OCI-LY7 (cell line): ENCODE measurements around the gene RNF220. TPM values are rescaled to one million over a fixed set of nuclear protein-coding genes. Genes with fewer than 3 reads are reported as not detected.

Experiments
- BruUV-seq: library from RNA; stranded (reverse); fragments of 400-500 nt; replicated peaks from 2 replicates; lab custom pipeline; 2021; lab: Mats Ljungman, UMichigan
- CTCF ChIA-PET: fragments of 300-600 bp; sonication (Branson Sonifier 250); formaldehyde crosslinking; loops from one replicate; lab custom pipeline; 2022; ENCODE audit warnings: antibody characterized with exemption; ENCODE audit not compliant: unreplicated experiment; lab: Charles Lee
- POLR2A ChIA-PET: fragments of 300-600 bp; sonication (Branson Sonifier 250); formaldehyde crosslinking; loops from one replicate; lab custom pipeline; 2022; ENCODE audit warnings: antibody characterized with exemption; lab: Charles Lee
- DNase-seq: peaks from one replicate; pipeline ENCODE4 v3.0.0-alpha.2; 2015; ENCODE audit warnings: low spot score
- H2AFZ ChIP-seq: fragments of 200-600 bp; sonication (generic), shearing (Covaris generic); 2 replicates; pipeline ENCODE4 v1.6.1; 2014; ENCODE audit warnings: mild to moderate bottlenecking, antibody characterized with exemption, low read length, moderate library complexity
- H3K27ac ChIP-seq: fragments of 200-600 bp; sonication (generic); 2 replicates; pipeline ENCODE4 v1.5.1; 2014; ENCODE audit warnings: mixed run types, low read depth, mild to moderate bottlenecking, moderate library complexity, low read length, inconsistent platforms; ENCODE audit not compliant: poor library complexity, severe bottlenecking
- H3K36me3 ChIP-seq: fragments of 200-600 bp; sonication (generic); 2 replicates; pipeline ENCODE4 v1.6.1; 2014; ENCODE audit warnings: mild to moderate bottlenecking, antibody characterized with exemption, low read length, moderate library complexity, mixed read lengths; ENCODE audit not compliant: insufficient read depth
- H3K4me1 ChIP-seq: fragments of 200-600 bp; sonication (generic); 2 replicates; pipeline ENCODE4 v1.5.1; 2014; ENCODE audit warnings: mild to moderate bottlenecking, low read length; ENCODE audit not compliant: insufficient read depth, poor library complexity, severe bottlenecking
- H3K4me2 ChIP-seq: fragments of 200-600 bp; sonication (generic); 2 replicates; pipeline ENCODE4 v1.6.1; 2014; ENCODE audit warnings: mild to moderate bottlenecking, low read length
- H3K4me3 ChIP-seq: fragments of 200-600 bp; sonication (generic); 2 replicates; pipeline ENCODE4 v1.5.1; 2014; ENCODE audit warnings: mild to moderate bottlenecking, low read depth, low read length; ENCODE audit not compliant: poor library complexity, severe bottlenecking
- H3K79me2 ChIP-seq: fragments of 200-600 bp; sonication (generic); 2 replicates; pipeline ENCODE4 v1.6.1; 2016; ENCODE audit warnings: low read depth, mild to moderate bottlenecking, low read length, moderate library complexity, mixed read lengths; ENCODE audit not compliant: insufficient read depth
- H3K9me2 ChIP-seq: fragments of 200-600 bp; sonication (generic); 2 replicates; pipeline ENCODE4 v1.6.1; 2016; ENCODE audit warnings: mild to moderate bottlenecking, low read length, mixed read lengths; ENCODE audit not compliant: insufficient read depth
- H3K9me3 ChIP-seq: fragments of 200-600 bp; sonication (generic); 2 replicates; pipeline ENCODE4 v1.6.1; 2014; ENCODE audit warnings: mild to moderate bottlenecking, mixed run types, low read length, mixed read lengths
- H4K20me1 ChIP-seq: fragments of 200-600 bp; sonication (generic); 2 replicates; pipeline ENCODE4 v1.6.1; 2014; ENCODE audit warnings: mild to moderate bottlenecking, antibody characterized with exemption, low read length, moderate library complexity, mixed read lengths; ENCODE audit not compliant: insufficient read depth
- CTCF ChIP-seq: fragments of 200-600 bp; sonication (generic); conservative IDR thresholded peaks from 2 replicates; pipeline ENCODE4 v1.5.1; 2014; ENCODE audit warnings: mild to moderate bottlenecking, antibody characterized with exemption, low read length, moderate library complexity, mixed read lengths
- EZH2phosphoT487 ChIP-seq: fragments of 200-600 bp; sonication (generic); IDR thresholded peaks from 2 replicates; pipeline ENCODE4 v1.6.1; 2018; ENCODE audit warnings: low read depth, borderline replicate concordance, mild to moderate bottlenecking, mixed run types, antibody characterized with exemption, low read length, moderate library complexity, mixed read lengths
- intact Hi-C: fragments of 100-400 bp; cut with micrococcal nuclease; formaldehyde crosslinking; loops from one replicate; pipeline ENCODE4 v1.10.0; 2022; ENCODE audit not compliant: unreplicated experiment
- total RNA-seq, 2 experiments: library from RNA; depleted of rRNA in 1 of 2; stranded (reverse); fragments of >200 nt in 1 of 2; shearing (Covaris generic) in 1 of 2; gene quantifications; 2 replicates each; pipeline ENCODE4 v1.2.3, GENCODE V29; 2014 to 2022

The RNF220 gene
- total RNA-seq, 2 experiments from 2014 or later: 82.3 to 85.5 TPM

GRCh38 chr1:44571712-44572571, 166.9 kb downstream of the RNF220 start:
- Histone ChIP-seq H3K27ac (no peak overlapping the region), H3K36me3 (no peaks in the 10 kb centered on the region), H3K9me3 (no peaks in the 10 kb centered on the region), H3K9me2 (no peaks in the 10 kb centered on the region), H3K4me1 (no peaks in the 10 kb centered on the region), H3K79me2 (no peaks in the 10 kb centered on the region), H3K4me2 (no peak overlapping the region), H3K4me3 (no peak overlapping the region), H4K20me1 (no peaks in the 10 kb centered on the region), H2AFZ (no peak overlapping the region)
- DNase-seq: peak; percentile 47
- BruUV-seq: no TSS peak
- ChIA-PET POLR2A (interaction anchor here (0.5 to 0.9 kb wide), 2 partner anchors 96 to 582 kb away, joined by 3 to 6 read pairs; no protein-coding TSS in a partner anchor), CTCF (no interaction called here)
- intact Hi-C loops: loop anchor here (2.0 kb wide), 1 partner anchor 81 kb away; no protein-coding TSS in a partner anchor
- peak; percentile 86 for TF ChIP-seq CTCF
- TF ChIP-seq EZH2phosphoT487: no peak

- Histone ChIP-seq H3K4me3 (no peak overlapping the region), H2AFZ (no peak overlapping the region), H3K9me3 (no peaks in the 10 kb centered on the region), H4K20me1 (no peaks in the 10 kb centered on the region), H3K79me2 (no peaks in the 10 kb centered on the region), H3K36me3 (no peaks in the 10 kb centered on the region), H3K4me1 (no peaks in the 10 kb centered on the region), H3K9me2 (no peaks in the 10 kb centered on the region), H3K4me2 (no peak overlapping the region), H3K27ac (no peak overlapping the region)
- no peak for TF ChIP-seq CTCF
- no peak for TF ChIP-seq EZH2phosphoT487
- no peak for DNase-seq
- intact Hi-C loops: loop anchor here (2.0 kb wide), 1 partner anchor 80 kb away; no protein-coding TSS in a partner anchor
- BruUV-seq: no TSS peak
- ChIA-PET POLR2A (interaction anchor here (0.9 kb wide), 1 partner anchor 96 kb away, joined by 6 read pairs; no protein-coding TSS in a partner anchor), CTCF (no interaction called here)
Measured at GRCh38 chr1:44572572-44572879, 167.5 kb downstream of the RNF220 start.

GRCh38 chr1:44575396-44575795, 170.3 kb downstream of the RNF220 start:
- Histone ChIP-seq H3K4me1 (no peaks in the 10 kb centered on the region), H3K36me3 (no peaks in the 10 kb centered on the region), H3K9me3 (no peaks in the 10 kb centered on the region), H3K4me2 (no peak overlapping the region), H3K79me2 (no peaks in the 10 kb centered on the region), H3K9me2 (no peaks in the 10 kb centered on the region), H3K4me3 (no peak overlapping the region), H2AFZ (no peak overlapping the region), H3K27ac (no peak overlapping the region), H4K20me1 (no peaks in the 10 kb centered on the region)
- ChIA-PET POLR2A (no interaction called here), CTCF (no interaction called here)
- no peak for DNase-seq
- intact Hi-C loops: no loop called here
- BruUV-seq: no TSS peak
- no peak for TF ChIP-seq CTCF
- no peak for TF ChIP-seq EZH2phosphoT487
